ENCODE measurements around the gene PLA2G2F. TPM values are rescaled to one million over a fixed set of nuclear protein-coding genes. Genes with fewer than 3 reads are reported as not detected.

The PLA2G2F gene
- total and polyA plus RNA-seq, 2 of the 8 experiments (the other 6 are each of a cell fraction or from before 2014, with no cell fraction given): not detected

GRCh38 chr1:20189664-20190063 is 50.5 kb downstream of the PLA2G2F start:
- Histone ChIP-seq H2AK5ac (ENCODE audit: low read depth, low read length) (no peak overlapping the region), H2AFZ (ENCODE audit: low read length) (no peak overlapping the region), H3K18ac (ENCODE audit: extremely low read depth, low read length) (no peak overlapping the region), H4K5ac (ENCODE audit: insufficient read length, low read depth, low read length) (no peak overlapping the region), H2BK15ac (ENCODE audit: low read length) (no peak overlapping the region), H4K91ac (replicated peaks; ENCODE audit: insufficient read length, low read length) (no peak overlapping the region), H3K9ac (replicated peaks in 1 of 4; ENCODE audit: extremely low read depth in 1 of 4, low read depth in 3 of 4, low read length in 3 of 4) (no peak overlapping the region), H3K56ac (replicated peaks; ENCODE audit: insufficient read length, low read depth, low read length) (no peak overlapping the region), H3K4me2 (ENCODE audit: insufficient read depth in 1 of 2, low read depth in 2 of 2, low read length in 2 of 2) (no peak overlapping the region), H2BK5ac (ENCODE audit: low read depth, low read length) (no peak overlapping the region), H3K14ac (ENCODE audit: insufficient read length) (no peak overlapping the region), H4K8ac (ENCODE audit: extremely low read depth, insufficient read depth, low read length) (no peak overlapping the region), H3K4ac (replicated peaks; ENCODE audit: insufficient read length, low read depth, low read length) (no peak overlapping the region), H3K23ac (ENCODE audit: insufficient read length) (no peak overlapping the region), H3K27me3 (replicated peaks in 1 of 4; ENCODE audit: control insufficient read depth in 3 of 4, extremely low read depth in 1 of 4, insufficient read depth in 3 of 4, low read length in 3 of 4) (peaks cover 0 to 12% (median 6%) of the 10 kb centered on the region in 4 experiments; a peak in 5 of 7 replicates), H2BK120ac (replicated peaks; ENCODE audit: low read depth, low read length) (no peak overlapping the region), H3K23me2 (ENCODE audit: low read depth, low read length) (peaks cover 4% of the 10 kb centered on the region; the same call in 1 of the 2 replicates), H3K36me3 (ENCODE audit: control insufficient read depth in 2 of 4, insufficient read depth in 4 of 4, low read length in 3 of 4) (no peaks in the 10 kb centered on the region), H2BK20ac (ENCODE audit: low read length) (no peak overlapping the region), H3K4me3 (ENCODE audit: extremely low read depth in 1 of 4, insufficient read depth in 2 of 4, low read depth in 3 of 4, low read length in 4 of 4) (no peak overlapping the region), H3K79me2 (ENCODE audit: control insufficient read depth in 1 of 2, insufficient read depth in 2 of 2, low read length in 2 of 2) (no peaks in the 10 kb centered on the region), H3K27ac (ENCODE audit: low read depth, low read length) (no peak overlapping the region), H3K4me1 (replicated peaks in 1 of 4; ENCODE audit: control insufficient read depth in 3 of 4, insufficient read depth in 4 of 4, low read length in 3 of 4) (peaks cover 6 to 13% (median 9%) of the 10 kb centered on the region in 4 experiments; a peak in 6 of 7 replicates), H2BK12ac (ENCODE audit: low read depth, low read length) (no peak overlapping the region), H3K79me1 (ENCODE audit: low read depth, low read length) (no peaks in the 10 kb centered on the region), H4K20me1 (replicated peaks in 1 of 2; ENCODE audit: control insufficient read depth in 1 of 2, insufficient read depth in 2 of 2, low read length in 2 of 2) (no peaks in the 10 kb centered on the region), H3K9me3 (ENCODE audit: insufficient read depth in 2 of 2, low read depth in 1 of 2, low read length in 1 of 2) (no peaks in the 10 kb centered on the region)
- CTCF ChIA-PET (ENCODE audit: partially characterized antibody): interaction anchor here (0.7 to 9.3 kb wide), 7 partner anchors 9 to 215 kb away, joined by 3 to 90 read pairs (median 7); no protein-coding TSS in a partner anchor
- no peak for DNase-seq (ENCODE audit: low read depth in 1 of 2, low spot score in 2 of 2)
- WGBS, 2 experiments (ENCODE audit: extremely low coverage in 1 of 2, insufficient coverage in 1 of 2, insufficient read length in 1 of 2, insufficient replicate concordance in 2 of 2, low coverage in 1 of 2, low lambda C conversion rate in 2 of 2, missing lambda C conversion rate in 1 of 2): 90% methylated on average over 4 of the region's 4 CpGs; no CpG with 5 or more reads in 1 of the 2 experiments
- FAIRE-seq: no peak
- POLR2A ChIA-PET (ENCODE audit: partially characterized antibody): no interaction called here
- TF ChIP-seq MAX (IDR thresholded peaks at IDR 0.05) (no peak), TBP (IDR thresholded peaks at IDR 0.05; ENCODE audit: low read depth, low read length) (no peak), CEBPB (IDR thresholded peaks at IDR 0.05; ENCODE audit: low read depth, low read length) (no peak), EZH2 (IDR thresholded peaks at IDR 0.05; ENCODE audit: low read depth, low read length, severe bottlenecking) (no peak), HDAC6 (IDR thresholded peaks at IDR 0.05; ENCODE audit: low read depth, low read length) (no peak), RBBP5 (IDR thresholded peaks at IDR 0.05; ENCODE audit: borderline replicate concordance, low read depth, low read length) (no peak), SP1 (IDR thresholded peaks at IDR 0.05; ENCODE audit: low read depth, low read length) (no peak), ZNF274 (IDR thresholded peaks at IDR 0.05; ENCODE audit: borderline replicate concordance, extremely low read depth, low read length) (no peak), GTF2F1 (IDR thresholded peaks at IDR 0.05; ENCODE audit: borderline replicate concordance, low read depth, low read length) (no peak), POU5F1 (IDR thresholded peaks at IDR 0.05; ENCODE audit: low read depth, low read length) (no peak), CTCF (IDR thresholded peaks at IDR 0.05; ENCODE audit: control extremely low read depth in 1 of 3, insufficient read depth in 1 of 3, low read depth in 1 of 3, low read length in 3 of 3) (no peak), SP4 (IDR thresholded peaks at IDR 0.05; ENCODE audit: low read length) (no peak), SIRT6 (IDR thresholded peaks at IDR 0.05; ENCODE audit: low read length) (no peak)
